Measurements from ENCODE around the gene MSH2.
"Not testable (repeated sequence)": the region's sequence is repeated elsewhere in the genome, so short reads cannot be mapped to it uniquely, and the experiment has no call there.

MSH2 gene

DNA sequence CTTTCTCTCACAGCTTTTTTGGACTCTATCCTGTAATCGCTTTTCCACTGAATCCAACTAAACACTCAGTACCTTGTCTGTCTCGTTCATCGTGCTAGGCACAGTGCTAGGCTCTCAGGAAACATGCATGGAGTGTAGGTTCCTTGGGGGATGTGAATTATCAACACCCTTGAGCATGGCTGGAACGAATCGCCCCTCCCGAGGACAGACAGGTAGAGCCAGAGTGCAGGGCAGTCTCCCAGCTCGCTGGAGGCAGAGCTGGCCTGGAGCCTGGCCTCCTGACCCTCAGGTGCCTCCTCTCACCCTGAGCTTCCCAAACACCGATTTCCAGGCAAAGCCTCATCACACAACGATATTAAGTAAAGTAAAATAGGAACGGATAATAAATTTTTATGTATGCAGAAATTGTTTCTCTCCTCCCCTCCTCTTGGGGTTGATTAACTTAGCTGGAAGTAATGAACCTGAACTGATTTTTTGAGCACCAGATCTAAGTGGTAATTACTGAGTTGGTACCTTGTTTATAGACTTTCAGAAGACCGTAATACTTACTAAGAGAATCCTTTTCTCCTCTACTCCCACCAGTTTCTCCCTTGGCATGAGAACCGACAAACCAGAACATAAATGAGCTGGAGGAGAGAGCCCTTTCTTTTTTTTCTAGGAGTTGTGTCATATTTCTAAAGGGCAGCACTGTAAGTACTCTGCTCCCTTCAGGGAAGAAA, 90.5 kb downstream of the MSH2 start:
- no peaks in the 10 kb centered on the region for H4K20me1 ChIP-seq
- TF ChIP-seq Cebpa-rat (IDR thresholded peaks at IDR 0.05) = no peak
- H3K4me2 ChIP-seq = no peak overlapping the region
- H3K9ac ChIP-seq = no peak overlapping the region
- H3K36me3 ChIP-seq = peaks cover 6% of the 10 kb centered on the region; the same call in 1 of the 2 replicates
- H3K27ac ChIP-seq = 0 out of 2 replicates have a peak overlapping the region, but pooled peaks have one; percentile 0
- peaks cover 60% of the 10 kb centered on the region for H3K9me3 ChIP-seq
- no peaks in the 10 kb centered on the region for H3K27me3 ChIP-seq
- no peaks in the 10 kb centered on the region for H3K4me1 ChIP-seq
- no peak overlapping the region for H3K4me3 ChIP-seq

DNA sequence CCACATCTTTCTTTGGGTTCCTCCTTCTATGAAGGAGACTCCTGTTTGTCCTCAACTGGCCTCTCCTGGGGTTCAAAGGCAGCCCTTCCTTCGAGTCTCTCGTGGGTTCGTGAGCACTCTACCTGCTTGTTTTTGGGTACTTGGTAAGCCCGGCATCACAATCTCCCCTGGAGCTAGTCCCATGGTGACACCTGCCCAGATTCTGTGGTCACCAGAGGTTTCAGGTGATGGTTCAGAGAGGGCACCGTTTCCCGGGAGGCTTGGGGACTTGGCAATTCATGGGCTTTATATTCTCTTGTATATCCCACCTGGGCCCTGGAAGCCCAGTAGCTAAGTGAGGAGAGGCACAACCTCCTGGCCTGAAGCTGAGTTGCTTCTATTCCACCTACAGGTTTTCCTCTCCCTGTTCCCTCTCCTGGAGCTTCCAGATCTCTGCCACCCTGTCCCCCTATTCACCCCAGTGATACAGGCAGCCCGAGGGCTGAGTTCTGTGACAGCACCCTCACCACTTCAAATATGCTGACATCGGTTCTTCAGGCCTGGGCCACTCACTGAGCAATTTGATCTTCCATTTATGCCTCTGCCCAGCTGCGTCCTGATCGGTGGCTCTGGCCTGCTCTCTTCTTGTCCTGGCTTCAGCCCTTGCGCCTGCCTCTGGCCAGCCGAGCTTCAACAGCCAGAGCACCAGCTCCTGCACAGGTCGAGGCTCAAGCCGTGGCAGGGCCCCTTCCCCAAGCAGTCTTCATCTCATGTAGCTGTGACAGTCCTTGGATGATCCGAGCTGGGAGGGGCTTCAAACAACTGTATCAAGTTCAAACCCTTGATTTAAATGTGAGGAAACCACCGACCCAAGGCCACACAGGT, 91.5 kb downstream of the MSH2 start:
- H3K36me3 ChIP-seq = peaks cover 13% of the 10 kb centered on the region
- peaks cover 70% of the 10 kb centered on the region for H3K9me3 ChIP-seq
- no peak overlapping the region for H3K4me2 ChIP-seq
- H3K27ac ChIP-seq = 0 out of 2 replicates have a peak overlapping the region, but pooled peaks have one; percentile 0
- H4K20me1 ChIP-seq = no peaks in the 10 kb centered on the region
- no peaks in the 10 kb centered on the region for H3K27me3 ChIP-seq
- H3K9ac ChIP-seq = no peak overlapping the region
- H3K4me3 ChIP-seq = no peak overlapping the region
- TF ChIP-seq Cebpa-rat (IDR thresholded peaks at IDR 0.05) = no peak
- H3K4me1 ChIP-seq = peaks cover 5% of the 10 kb centered on the region; the same call in 1 of the 2 replicates

DNA sequence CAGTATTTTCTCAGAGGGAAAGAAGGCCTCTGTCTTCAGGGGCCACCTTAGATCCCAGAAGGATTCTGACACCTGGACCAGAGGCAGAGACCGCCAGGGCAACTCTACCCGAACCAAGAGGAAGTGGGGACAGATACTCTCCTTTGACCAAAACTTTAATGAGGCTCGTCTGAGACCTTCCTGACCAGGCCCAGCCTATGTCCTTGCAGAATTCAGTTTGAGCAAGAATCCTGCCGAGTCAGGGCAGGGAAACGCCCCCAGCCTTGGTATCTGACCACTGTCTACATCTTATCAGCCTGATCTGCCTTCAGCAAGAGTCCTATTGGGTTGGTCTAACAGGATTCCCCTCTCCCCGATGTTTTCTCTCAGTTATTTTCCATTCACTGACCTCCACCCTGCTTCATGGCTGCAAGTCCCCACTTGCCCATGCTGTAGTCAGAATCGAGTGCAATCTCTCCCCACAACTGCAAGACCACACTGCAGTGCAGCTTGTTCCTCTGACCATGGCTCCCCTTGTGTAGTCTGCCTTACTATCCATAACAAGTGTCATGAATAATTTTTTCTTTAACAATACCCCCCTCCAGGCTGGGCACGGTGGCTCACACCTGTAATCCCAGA, 95.0 kb downstream of the MSH2 start:
- no peak overlapping the region for H3K4me2 ChIP-seq
- no peak overlapping the region for H3K9ac ChIP-seq
- H3K9me3 ChIP-seq = peaks cover 71% of the 10 kb centered on the region
- no peaks in the 10 kb centered on the region for H4K20me1 ChIP-seq
- H3K4me1 ChIP-seq = peaks cover 31% of the 10 kb centered on the region
- H3K27me3 ChIP-seq = no peaks in the 10 kb centered on the region
- no peak overlapping the region for H3K27ac ChIP-seq
- H3K4me3 ChIP-seq = no peak overlapping the region
- TF ChIP-seq Cebpa-rat (IDR thresholded peaks at IDR 0.05) = no peak
- peaks cover 31% of the 10 kb centered on the region for H3K36me3 ChIP-seq

DNA sequence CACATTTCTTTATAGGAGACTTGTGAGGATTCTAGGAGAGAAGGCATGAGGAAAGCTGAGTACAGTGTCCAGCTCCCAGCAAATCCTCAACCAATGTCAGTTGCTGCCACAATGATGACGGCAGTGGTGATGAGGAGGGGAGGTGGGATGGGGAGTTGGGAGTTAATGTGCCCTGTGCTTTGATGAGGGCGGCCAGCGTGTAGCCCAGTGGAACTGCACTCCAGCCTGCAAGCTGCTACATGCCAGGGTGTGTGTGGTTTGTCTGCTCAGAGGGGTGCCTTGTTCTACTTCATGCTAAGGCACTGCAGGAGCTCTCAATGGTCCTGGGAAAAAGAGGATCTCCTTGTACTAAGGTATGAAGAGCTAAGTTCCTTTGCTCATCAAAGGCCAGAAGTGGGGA, 96.1 kb downstream of the MSH2 start:
- H3K4me2 ChIP-seq = no peak overlapping the region
- H3K9me3 ChIP-seq = peaks cover 67% of the 10 kb centered on the region
- no peaks in the 10 kb centered on the region for H3K27me3 ChIP-seq
- peaks cover 42% of the 10 kb centered on the region for H3K4me1 ChIP-seq
- H4K20me1 ChIP-seq = no peaks in the 10 kb centered on the region
- H3K4me3 ChIP-seq = peak overlapping the region; percentile 47; the same call in 1 of the 2 replicates
- 0 out of 2 replicates have a peak overlapping the region, but pooled peaks have one; percentile 12 for H3K27ac ChIP-seq
- H3K9ac ChIP-seq = no peak overlapping the region
- peaks cover 31% of the 10 kb centered on the region for H3K36me3 ChIP-seq
- TF ChIP-seq Cebpa-rat (IDR thresholded peaks at IDR 0.05) = no peak

DNA sequence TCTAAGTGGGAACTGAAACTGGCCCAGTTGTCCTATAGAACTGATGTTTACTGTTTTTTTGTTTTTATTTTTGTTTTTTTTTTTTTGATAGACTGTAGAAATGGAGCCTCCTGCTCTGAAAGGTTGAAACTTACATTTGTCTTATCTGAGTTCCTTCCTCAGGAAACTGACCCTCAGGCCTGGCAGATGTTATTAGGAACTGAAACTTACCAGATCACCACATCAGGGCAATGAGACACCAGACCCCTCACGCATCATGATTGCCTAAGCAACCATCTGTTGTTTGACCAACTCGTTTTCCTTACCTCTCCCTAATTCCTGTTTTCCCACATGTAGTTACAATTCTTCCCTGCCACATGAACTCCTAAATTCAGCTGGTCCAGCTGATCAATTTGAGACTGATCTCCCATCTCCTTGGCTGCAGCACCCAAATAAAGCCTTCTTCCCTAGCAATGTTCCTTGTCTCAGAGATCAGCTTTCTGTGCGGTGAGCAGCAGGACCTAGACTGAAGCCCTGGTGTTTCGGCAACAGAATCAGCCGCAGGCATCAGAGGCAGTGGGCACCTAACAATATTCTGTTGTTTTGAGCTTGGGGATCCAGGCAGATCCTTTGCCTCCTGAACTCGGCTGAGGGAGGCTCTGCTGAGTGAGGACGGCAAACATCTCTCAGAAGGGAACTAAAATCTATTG, 96.8 kb downstream of the MSH2 start:
- Histone ChIP-seq H4K20me1 (no peaks in the 10 kb centered on the region), H3K4me1 (peaks cover 49% of the 10 kb centered on the region), H3K9ac (no peak overlapping the region), H3K27ac (no peak overlapping the region), H3K36me3 (peaks cover 31% of the 10 kb centered on the region), H3K27me3 (no peaks in the 10 kb centered on the region), H3K4me3 (peak overlapping the region; percentile 47), H3K4me2 (no peak overlapping the region), H3K9me3 (peaks cover 67% of the 10 kb centered on the region)
- no peak for TF ChIP-seq Cebpa-rat (IDR thresholded peaks at IDR 0.05)

DNA sequence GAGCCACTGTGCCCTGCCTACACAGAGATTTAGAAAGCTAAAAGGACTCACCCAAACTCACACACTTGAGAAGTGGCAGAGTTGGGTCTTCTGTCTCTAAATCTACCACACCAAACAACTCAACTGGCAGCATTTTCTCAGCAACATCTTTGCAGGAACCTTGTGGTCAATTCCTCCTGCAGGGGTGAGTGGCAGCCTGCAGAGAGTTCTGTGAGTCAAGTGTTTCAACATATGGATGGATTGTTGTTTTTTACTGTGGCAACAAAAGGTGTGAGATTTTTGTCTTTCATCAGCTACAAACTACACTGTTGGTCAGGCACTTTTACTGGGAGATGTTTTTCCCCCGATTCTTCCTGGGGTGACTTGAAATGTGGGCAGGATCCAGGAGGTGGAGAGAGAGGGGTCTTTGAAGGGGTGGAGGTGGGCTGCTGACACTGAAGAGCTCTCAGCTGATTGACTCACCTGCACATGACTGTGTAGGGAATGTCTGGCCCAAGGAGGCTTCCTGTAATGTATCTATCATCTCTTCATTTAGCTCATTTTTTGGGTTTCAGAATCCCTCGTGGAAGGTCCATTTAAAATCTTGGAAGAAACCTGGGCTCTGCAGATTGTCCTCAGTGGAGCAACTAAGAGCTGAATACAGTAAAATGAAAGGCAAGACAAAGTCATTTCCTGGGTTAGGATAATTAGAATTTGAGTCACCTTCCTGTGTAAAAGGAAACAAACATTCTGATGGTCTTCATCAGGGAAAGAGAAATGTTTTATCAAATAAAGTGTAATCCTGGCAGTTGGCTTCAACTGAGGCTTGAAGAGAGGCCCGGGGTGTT, 98.6 kb downstream of the MSH2 start:
- no peak for TF ChIP-seq Cebpa-rat (IDR thresholded peaks at IDR 0.05)
- peak overlapping the region; percentile 1; the same call in 1 of the 2 replicates for H3K27ac ChIP-seq
- H4K20me1 ChIP-seq = no peaks in the 10 kb centered on the region
- H3K27me3 ChIP-seq = no peaks in the 10 kb centered on the region
- peak overlapping the region; percentile 25 for H3K4me2 ChIP-seq
- peaks cover 77% of the 10 kb centered on the region for H3K9me3 ChIP-seq
- H3K9ac ChIP-seq = no peak overlapping the region
- H3K4me1 ChIP-seq = peaks cover 63% of the 10 kb centered on the region
- H3K4me3 ChIP-seq = peak overlapping the region; percentile 47; the same call in 1 of the 2 replicates
- H3K36me3 ChIP-seq = peaks cover 35% of the 10 kb centered on the region

DNA sequence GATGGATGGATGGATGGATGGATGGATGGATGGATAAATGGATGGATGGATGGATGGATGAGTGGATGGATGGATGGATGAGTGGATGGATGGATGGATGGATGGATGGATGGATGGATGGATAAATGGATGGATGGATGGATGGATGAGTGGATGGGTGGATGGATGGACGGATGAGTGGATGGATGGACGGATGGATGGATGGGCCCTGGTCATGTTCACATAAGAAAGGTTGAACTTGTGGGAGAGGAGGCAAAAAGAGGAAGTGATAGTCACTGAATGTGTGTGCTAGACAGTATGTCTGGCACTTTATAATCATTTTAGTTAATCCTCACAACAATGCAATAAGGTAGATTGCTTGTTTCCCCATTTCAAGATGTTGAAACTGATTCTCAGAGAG, 99.5 kb downstream of the MSH2 start:
- Histone ChIP-seq H3K9me3 (peaks cover 73% of the 10 kb centered on the region), H3K36me3 (peaks cover 35% of the 10 kb centered on the region), H3K4me1 (peaks cover 70% of the 10 kb centered on the region), H3K4me2 (peak overlapping the region; percentile 77), H3K27ac (peak overlapping the region; percentile 91)
- not testable (repeated sequence) for H4K20me1 ChIP-seq, H3K9ac ChIP-seq, H3K27me3 ChIP-seq, H3K4me3 ChIP-seq

DNA sequence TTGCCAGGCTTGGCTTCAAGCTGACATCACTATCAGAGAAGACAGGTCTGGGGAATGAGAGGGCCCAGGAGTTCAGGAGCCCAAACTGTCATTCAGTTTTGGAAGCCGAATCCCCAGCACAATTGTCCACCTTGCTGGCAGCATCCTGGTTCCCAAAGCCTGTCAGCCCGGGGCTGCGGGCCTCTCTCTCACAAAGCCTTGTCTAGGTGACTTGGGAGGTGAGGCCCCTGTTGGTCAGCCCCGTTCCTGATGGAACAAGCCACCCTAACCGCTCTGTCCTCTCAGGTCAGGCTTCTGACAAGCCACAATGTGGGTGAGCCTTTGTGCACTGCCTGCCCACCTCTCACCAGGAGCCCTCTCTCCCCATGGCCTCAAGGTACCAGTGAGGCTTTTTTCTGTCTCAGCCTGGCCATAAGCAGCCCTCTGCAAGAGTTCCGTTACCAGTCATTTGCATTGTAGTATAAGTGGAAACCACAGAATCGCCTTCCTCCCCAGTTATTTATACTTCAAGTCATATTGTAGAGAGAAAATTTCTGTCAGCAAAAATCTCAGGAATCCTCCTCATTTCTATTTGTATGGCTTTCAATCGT, 100.6 kb downstream of the MSH2 start:
- Histone ChIP-seq H3K4me1 (peaks cover 80% of the 10 kb centered on the region), H3K4me2 (peak overlapping the region; percentile 77), H3K36me3 (peaks cover 31% of the 10 kb centered on the region), H3K27me3 (no peaks in the 10 kb centered on the region), H3K4me3 (peak overlapping the region; percentile 32), H3K9ac (peak overlapping the region; percentile 68), H4K20me1 (no peaks in the 10 kb centered on the region), H3K9me3 (peaks cover 65% of the 10 kb centered on the region), H3K27ac (peak overlapping the region; percentile 91)
- no peak for TF ChIP-seq Cebpa-rat (IDR thresholded peaks at IDR 0.05)

Data from BLaER1 (cell line).